NCI-H1436 treated with DMSO at 0.1 percent for 48 hours (cell line): Measurements from ENCODE around the gene CLCN6.

Source experiments
- DNase-seq: peaks from one replicate; lab custom pipeline; 2025; lab: John Stamatoyannopoulos, UW

CLCN6 gene

DNA sequence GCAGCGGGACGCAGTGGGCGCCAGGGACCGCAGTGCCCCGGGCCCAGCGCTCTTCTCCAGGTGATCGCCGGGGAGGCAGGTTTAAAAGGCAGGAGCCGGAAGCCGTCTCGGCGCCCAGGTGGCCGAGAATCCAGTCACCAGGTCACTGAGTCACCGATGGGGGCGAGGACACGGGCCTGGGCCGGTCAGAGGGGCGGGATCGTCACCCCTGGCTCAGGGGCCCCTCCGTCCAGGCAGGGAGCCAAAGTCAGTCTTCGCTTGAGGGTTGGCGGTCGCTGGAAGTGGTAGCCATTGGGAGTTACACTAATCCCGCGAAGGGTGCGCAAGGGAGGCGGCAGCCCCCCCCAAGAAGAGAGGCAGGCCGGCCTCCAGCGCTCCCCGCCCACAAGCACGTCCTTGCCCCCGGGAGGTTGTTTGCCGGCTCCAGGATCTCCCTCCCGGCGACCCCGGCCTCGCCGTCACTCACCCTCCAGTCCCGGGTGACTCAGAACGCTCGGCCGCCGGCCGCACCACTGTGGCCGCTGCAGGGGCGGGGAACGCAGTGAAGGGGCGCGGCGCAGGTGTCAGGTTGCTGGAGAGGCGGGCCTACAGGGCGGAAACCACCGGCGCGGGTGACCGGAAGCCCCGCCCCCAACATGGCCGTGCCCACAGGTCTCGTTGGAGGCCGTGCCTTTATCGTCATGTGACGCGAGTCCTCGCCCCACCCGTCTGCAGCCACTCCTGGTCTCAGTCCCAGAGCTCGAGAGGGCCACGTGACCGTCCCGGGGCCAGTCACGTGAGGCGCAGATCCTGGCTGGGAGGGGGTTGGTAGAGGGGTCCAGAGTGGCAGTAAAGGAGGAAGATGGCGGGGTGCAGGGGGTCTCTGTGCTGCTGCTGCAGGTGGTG lies at the start of gene CLCN6, which contains the start of gene MTHFR:
Gene CLCN6, plus strand, starts transcription at position 770 of the 885 bp plus-strand sequence. Its CDS starts 72 bp downstream, at position 842.
Gene MTHFR, minus strand, starts transcription at position 543 of the 885 bp plus-strand sequence. CDS start 2,848 bp downstream, outside the sequence.
- peak; percentile 94 for DNase-seq

GRCh38 chr1:11757047-11757446 lies 48.9 kb upstream of the CLCN6 start:
- DNase-seq: no peak

- no peak for DNase-seq
These were observed 46.2 kb upstream of the CLCN6 start for GRCh38 chr1:11759791-11760190.

DNA sequence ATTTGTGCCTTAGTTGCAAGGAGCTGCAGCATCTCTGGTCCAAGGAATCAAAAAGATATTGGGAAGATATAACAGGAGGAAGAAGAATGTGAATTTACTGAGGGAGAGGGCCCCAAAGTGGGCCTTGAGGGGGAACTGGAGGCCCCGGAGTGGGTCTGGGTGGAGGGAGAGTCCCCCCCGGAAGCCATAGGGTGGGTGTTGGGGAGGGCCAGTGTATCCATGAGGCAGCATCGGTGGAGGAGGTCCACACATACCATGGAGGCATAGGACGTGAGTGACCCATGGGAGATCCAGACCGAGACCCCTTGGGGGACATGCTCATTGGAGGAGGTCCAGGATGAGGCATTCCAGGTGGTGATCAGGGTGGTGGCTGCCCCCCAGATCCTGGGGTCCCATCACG lies 44.7 kb upstream of the CLCN6 start:
- DNase-seq: no peak

- DNase-seq: no peak
These were observed 44.0 kb upstream of the CLCN6 start, which contains the start of gene C1orf167 for GRCh38 chr1:11761988-11762406. TSS of gene C1orf167 (plus strand) at chr1:11762193. CDS start at chr1:11764401, 2,208 bp downstream.

- DNase-seq: no peak
These were observed 41.9 kb upstream of the CLCN6 start for GRCh38 chr1:11764115-11764514.

DNA sequence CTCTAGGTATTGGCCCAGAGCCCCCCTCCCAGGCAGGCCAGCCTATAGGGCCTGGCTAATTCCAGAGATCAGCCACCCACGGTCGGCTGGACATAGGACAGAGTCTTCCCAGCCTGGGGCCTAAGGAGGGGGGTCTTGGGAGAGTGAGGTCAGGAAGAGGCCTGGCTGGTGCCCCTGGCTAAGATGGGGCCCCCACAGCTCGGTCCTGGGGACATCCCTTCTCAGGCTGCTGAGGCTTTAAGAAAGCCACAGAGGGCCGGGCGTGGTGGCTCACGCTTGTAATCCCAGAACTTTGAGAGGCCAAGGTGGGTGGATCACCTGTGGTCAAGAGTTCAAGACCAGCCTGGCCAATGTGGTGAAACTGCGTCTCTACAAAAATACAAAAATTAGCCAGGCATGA lies 41.5 kb upstream of the CLCN6 start:
- DNase-seq: no peak

- DNase-seq: no peak
These were observed 40.1 kb upstream of the CLCN6 start for GRCh38 chr1:11765661-11766428.

DNA sequence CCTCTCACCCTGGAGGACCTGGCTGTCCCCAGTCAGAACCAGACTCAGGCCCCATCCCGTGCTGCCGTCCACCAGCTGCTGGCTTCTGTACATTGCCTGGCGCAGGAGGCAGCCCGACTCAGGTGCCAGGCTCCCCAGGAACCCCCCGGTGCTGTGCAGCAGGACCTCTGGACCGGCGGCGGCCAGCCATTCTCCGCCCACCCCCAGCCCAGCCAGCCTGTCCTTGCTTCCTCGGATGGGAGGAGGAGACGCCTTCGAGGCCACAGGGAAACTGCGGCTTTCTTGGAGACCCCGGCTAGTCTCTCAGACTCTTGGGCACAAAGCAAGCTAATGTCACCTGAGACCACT lies 39.6 kb upstream of the CLCN6 start:
- no peak for DNase-seq

- DNase-seq: no peak
These were observed 37.9 kb upstream of the CLCN6 start for GRCh38 chr1:11767922-11768704.

DNA sequence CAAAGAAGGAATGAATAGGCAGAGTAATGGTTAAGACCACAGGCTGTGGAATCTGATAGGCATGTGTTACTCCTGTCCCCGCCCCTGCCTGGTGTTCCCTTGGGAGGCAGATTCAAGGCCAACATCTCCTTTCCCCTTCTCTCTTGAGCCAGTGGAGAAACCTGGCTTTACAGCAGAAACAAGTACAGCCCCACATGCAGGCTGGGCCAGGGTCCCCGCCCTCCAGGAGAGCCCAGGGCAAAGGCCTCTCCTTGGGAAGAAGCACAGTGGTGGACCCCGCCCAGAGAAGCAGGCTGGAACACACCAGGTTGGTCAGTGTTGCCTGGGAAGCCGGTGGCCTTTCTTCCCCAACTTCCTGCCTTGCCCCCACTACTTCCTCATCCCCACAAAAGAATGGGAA lies 37.2 kb upstream of the CLCN6 start:
- DNase-seq: no peak

DNA sequence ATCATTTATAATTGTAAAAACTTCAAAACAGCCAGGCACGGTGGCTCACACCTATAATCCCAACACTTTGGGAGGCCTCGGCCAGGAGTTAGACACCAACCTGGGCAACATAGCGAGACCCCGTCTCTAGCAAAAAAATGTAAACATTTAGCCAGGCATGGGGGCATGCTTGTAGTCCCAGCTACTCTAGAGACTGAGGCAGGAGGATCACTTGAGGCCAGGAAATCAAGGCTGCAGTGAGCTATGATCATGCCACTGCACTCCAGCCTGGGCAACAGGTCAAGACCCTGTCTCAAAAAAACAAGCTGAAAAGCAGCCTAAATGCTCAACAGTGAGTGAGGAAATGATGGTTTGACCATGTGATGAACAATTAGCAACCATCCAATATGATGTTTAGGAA lies 36.7 kb upstream of the CLCN6 start:
- no peak for DNase-seq

DNA sequence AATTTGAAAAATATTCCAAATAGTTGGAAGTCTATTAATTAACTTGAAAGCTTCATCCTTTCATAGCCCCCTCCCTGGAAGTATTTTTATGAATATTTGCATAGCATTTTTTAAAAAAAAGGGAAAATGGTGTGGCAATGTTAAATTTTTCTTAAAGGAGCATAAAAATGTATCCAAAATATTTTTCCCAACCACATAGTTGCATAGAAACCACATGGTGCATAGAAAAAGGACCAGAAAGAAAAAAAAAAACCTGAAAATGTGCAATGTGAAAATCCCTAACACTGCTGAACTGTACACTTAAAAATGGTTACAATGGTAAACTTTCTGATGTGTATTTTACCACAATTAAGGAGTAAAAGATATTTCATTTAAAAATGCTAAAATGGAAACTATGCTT lies 36.0 kb upstream of the CLCN6 start:
- DNase-seq: no peak

DNA sequence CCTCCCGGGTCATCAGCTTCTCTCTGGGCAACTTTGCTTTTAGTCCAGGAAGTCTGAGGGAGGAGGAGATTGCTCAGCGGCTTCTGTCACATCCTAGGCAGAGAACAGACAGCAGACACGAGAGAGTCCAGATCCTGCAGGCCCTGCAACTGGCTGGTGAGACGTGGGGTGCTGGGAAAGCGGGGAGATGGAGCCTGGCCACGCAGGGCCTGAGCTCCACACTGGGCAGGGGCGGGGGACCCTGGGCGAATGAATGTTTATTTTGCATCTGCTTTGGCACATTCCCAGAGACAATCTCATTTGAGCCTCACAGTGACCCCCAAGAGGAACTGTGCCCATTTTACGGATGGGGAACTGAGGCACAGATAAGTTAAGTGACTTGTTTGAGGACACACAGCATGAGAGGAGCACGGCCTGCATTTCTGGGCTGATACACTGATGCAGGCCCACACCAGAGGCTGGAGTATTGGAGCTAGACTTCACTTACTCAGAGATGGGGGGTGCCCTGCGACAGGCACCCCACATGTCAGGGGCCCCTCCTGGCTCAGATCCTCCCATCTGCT lies 34.4 kb upstream of the CLCN6 start:
- DNase-seq: no peak

- no peak for DNase-seq
These were observed 33.5 kb upstream of the CLCN6 start for GRCh38 chr1:11772458-11772857.

DNA sequence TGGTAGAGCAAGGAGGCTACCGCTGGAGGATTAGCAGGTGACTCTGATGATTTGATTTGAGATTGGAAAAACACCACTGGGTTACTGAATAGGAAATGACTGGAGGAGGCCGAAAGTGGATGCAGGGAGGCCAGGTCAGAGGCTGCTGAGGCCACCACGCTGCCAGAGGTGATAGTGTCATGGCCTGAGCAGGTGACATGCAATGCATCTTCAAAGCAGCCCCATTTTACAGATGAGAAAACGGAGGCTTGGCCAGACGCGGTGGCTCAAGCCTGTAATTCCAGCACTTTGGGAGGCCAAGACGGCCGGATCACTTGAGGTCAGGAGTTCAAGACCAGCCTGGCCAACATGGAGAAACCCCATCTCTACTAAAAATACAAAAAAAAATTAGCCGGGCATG lies 31.2 kb upstream of the CLCN6 start:
- no peak for DNase-seq

DNA sequence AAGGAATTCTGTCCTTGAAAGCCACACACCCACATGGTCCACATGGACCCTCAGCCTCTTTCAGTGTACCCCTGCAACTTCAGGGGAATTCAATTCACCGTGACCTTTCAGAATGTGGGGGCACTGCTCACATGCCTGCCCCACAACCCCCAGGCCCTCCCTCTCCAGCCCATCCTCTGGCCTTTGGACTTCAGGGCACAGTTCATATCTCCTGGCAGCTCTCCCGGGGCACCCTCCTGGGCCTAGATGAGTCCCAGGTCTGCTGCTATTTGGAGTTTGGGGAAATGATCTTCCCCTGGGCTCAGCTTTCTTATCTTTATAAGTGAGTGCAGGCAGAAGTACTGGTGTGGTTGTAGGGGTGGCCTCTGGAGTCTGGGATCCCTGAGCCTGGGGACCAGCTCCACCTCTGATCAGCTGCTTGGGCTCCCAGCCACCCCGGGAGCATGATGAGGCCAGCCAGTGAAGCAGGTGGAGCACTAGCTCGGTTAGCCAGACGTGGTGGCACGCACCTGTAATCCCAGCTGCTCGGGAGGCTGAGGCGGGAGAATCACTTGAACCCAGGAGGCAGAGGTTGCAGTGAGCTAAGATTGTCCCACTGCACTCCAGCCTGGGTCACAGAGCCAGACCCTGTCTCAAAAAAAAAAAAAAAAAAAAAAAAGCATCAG lies 28.2 kb upstream of the CLCN6 start:
- no peak for DNase-seq

GRCh38 chr1:11778336-11778735 lies 27.7 kb upstream of the CLCN6 start:
- no peak for DNase-seq

GRCh38 chr1:11778844-11779623 lies 27.0 kb upstream of the CLCN6 start:
- DNase-seq: no peak

GRCh38 chr1:11779715-11780379 lies 26.1 kb upstream of the CLCN6 start:
- DNase-seq: no peak
